NB4 (cell line): ENCODE measurements around the gene TST.

Source experiments
- MYC ChIP-seq: IDR thresholded peaks from 2 replicates; pipeline ENCODE4 v1.6.1; 2011; ENCODE audit warnings: low read depth, low read length
- POLR2A ChIP-seq: IDR thresholded peaks from 2 replicates; pipeline ENCODE4 v1.6.1; 2011; ENCODE audit warnings: mild to moderate bottlenecking; ENCODE audit not compliant: insufficient read length; ENCODE audit errors: extremely low read depth
- TF ChIP-seq, protein P1 (sequence below): IDR thresholded peaks from one replicate; pipeline ENCODE4 v1.5.1; 2012; ENCODE audit warnings: low read depth, low read length

DNA sequence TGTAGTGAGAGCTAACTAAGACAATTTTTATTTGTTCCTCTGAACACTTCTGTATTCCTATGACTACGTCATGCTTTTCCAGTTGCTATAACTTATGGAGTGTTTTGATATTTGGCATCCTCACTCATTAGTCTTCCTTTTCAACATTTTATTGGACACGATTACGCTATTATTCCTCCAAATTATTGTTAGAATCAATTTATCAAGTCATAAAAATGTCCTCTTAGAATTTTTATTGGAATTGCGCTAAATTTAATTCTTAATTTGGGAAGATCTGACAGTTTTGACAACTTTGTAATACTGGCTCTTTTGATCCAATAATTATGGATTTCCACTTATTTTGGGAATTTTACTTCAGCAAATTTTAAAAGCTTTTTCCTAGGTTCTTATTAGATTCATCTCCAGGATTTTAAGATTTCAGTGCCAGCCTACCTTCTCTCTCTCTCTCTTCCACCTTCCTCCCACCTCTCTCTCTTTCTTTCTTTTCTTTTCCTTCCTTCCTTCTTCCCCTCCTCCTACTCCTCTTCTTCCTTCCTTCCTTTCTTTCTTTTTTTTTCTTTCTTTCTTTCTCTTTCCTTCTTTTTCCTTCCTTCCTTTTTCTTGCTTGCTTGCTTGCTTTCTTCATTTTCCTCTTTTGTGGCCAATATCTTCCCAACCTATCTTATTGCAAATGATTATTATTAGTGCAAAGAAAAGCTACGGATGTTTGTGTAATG lies 50.8 kb downstream of the TST start:
- TF ChIP-seq POLR2A (no peak), MYC (no peak)
- TF ChIP-seq, protein P1, sequence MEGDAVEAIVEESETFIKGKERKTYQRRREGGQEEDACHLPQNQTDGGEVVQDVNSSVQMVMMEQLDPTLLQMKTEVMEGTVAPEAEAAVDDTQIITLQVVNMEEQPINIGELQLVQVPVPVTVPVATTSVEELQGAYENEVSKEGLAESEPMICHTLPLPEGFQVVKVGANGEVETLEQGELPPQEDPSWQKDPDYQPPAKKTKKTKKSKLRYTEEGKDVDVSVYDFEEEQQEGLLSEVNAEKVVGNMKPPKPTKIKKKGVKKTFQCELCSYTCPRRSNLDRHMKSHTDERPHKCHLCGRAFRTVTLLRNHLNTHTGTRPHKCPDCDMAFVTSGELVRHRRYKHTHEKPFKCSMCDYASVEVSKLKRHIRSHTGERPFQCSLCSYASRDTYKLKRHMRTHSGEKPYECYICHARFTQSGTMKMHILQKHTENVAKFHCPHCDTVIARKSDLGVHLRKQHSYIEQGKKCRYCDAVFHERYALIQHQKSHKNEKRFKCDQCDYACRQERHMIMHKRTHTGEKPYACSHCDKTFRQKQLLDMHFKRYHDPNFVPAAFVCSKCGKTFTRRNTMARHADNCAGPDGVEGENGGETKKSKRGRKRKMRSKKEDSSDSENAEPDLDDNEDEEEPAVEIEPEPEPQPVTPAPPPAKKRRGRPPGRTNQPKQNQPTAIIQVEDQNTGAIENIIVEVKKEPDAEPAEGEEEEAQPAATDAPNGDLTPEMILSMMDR, result no peak
